ENCODE measurements around the gene TRIM2.

Gene TRIM2

GRCh38 chr4:153293742-153294057, 89.5 kb downstream of the TRIM2 start:
- TF ChIP-seq ZNF274 (IDR thresholded peaks at IDR 0.05; ENCODE audit: low read depth, low read length), result no peak
- TF ChIP-seq SUZ12 (IDR thresholded peaks at IDR 0.05; ENCODE audit: extremely low read depth, insufficient read depth, insufficient read length), result no peak
- TF ChIP-seq YY1 (IDR thresholded peaks at IDR 0.05; ENCODE audit: insufficient read depth, insufficient read length), result no peak
- peaks cover 56% of the 10 kb centered on the region for H3K36me3 ChIP-seq (ENCODE audit: insufficient read depth, insufficient read length, low read length)
- no peak overlapping the region for H3K4me3 ChIP-seq (ENCODE audit: insufficient read length, low read depth)
- no peak for DNase-seq (ENCODE audit: low read depth, low spot score)
- no peak overlapping the region for H3K9ac ChIP-seq (ENCODE audit: insufficient read length, low read depth)
- peaks cover 33% of the 10 kb centered on the region; the same call in 1 of the 2 replicates for H3K9me3 ChIP-seq (ENCODE audit: insufficient read depth, low read length)
- no peaks in the 10 kb centered on the region for H3K4me1 ChIP-seq (ENCODE audit: insufficient read depth, insufficient read length)
- H3K27me3 ChIP-seq (ENCODE audit: insufficient read depth, insufficient read length), result no peaks in the 10 kb centered on the region

DNA sequence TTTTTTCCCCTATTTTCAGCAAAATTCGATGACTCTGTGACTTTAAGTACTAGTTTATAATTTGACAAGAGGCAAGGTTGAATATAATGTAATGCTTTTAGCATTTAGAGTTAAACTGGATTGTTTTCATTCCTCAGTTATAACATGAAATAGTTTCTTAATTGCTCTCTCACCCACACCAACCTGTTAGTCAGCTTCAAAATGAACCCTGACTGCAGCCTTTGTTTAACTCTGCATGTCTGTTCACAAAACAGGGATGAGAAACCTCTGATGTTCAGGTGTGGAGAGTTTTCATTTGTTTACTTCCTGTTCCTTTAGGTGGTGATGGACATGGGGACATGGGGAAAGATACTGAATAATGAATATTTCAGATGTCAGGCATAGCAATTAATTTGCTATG, 90.4 kb downstream of the TRIM2 start:
- DNase-seq (ENCODE audit: low read depth, low spot score), result no peak
- peaks cover 58% of the 10 kb centered on the region for H3K36me3 ChIP-seq (ENCODE audit: insufficient read depth, insufficient read length, low read length)
- TF ChIP-seq YY1 (IDR thresholded peaks at IDR 0.05; ENCODE audit: insufficient read depth, insufficient read length), result no peak
- no peak for TF ChIP-seq SUZ12 (IDR thresholded peaks at IDR 0.05; ENCODE audit: extremely low read depth, insufficient read depth, insufficient read length)
- H3K9ac ChIP-seq (ENCODE audit: insufficient read length, low read depth), result no peak overlapping the region
- H3K4me1 ChIP-seq (ENCODE audit: insufficient read depth, insufficient read length), result no peaks in the 10 kb centered on the region
- H3K9me3 ChIP-seq (ENCODE audit: insufficient read depth, low read length), result peaks cover 41% of the 10 kb centered on the region; the same call in 1 of the 2 replicates
- no peak overlapping the region for H3K4me3 ChIP-seq (ENCODE audit: insufficient read length, low read depth)
- no peaks in the 10 kb centered on the region for H3K27me3 ChIP-seq (ENCODE audit: insufficient read depth, insufficient read length)

GRCh38 chr4:153295131-153295755, 91.0 kb downstream of the TRIM2 start:
- Histone ChIP-seq H3K9me3 (ENCODE audit: insufficient read depth, low read length) (peaks cover 47% of the 10 kb centered on the region; the same call in 1 of the 2 replicates), H3K4me1 (ENCODE audit: insufficient read depth, insufficient read length) (no peaks in the 10 kb centered on the region), H3K9ac (ENCODE audit: insufficient read length, low read depth) (no peak overlapping the region), H3K4me3 (ENCODE audit: insufficient read length, low read depth) (no peak overlapping the region), H3K36me3 (ENCODE audit: insufficient read depth, insufficient read length, low read length) (peaks cover 64% of the 10 kb centered on the region), H3K27me3 (ENCODE audit: insufficient read depth, insufficient read length) (no peaks in the 10 kb centered on the region)
- no peak for TF ChIP-seq YY1 (IDR thresholded peaks at IDR 0.05; ENCODE audit: insufficient read depth, insufficient read length)
- no peak for TF ChIP-seq ZNF274 (IDR thresholded peaks at IDR 0.05; ENCODE audit: low read depth, low read length)
- TF ChIP-seq SUZ12 (IDR thresholded peaks at IDR 0.05; ENCODE audit: extremely low read depth, insufficient read depth, insufficient read length), result no peak
- DNase-seq (ENCODE audit: low read depth, low spot score), result no peak

DNA sequence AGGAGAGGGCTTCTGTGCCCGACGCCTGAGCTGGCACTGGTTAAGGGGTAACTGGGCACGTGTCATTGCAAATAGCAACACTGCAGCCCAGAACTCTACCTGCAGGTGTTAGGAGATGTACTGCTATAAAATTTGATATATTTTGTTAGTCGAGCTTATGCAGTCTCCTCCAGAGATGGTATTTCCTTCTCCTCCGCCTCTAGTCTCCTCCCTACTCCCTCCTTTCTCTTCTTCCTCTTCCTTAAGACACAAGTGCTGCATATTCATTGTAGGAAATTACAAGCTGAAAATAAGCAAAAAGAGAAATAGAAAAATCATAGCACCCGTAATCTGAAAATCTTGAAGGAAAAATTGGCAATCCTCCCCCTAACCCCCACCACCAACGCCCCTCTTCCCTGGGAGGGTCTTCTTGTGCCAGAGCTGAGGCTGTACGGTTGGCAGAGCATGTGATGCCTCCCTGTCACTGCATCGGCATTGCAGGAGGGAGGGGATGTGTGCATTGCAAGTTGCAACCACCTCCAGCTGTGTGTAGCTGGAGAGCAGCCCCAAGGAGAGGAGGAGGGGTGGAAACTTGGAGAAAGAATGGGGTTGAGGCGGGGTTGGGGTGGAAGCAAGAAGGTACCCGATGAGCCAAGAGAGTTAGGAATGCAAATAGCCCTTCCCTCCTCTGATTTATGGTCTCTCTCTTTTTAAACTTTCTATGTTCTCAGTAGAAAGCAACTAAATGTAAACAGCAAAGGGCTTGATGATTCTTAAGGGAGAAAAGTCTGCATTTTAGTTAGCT, 92.0 kb downstream of the TRIM2 start:
- H3K4me1 ChIP-seq (ENCODE audit: insufficient read depth, insufficient read length), result no peaks in the 10 kb centered on the region
- peaks cover 51% of the 10 kb centered on the region; the same call in 1 of the 2 replicates for H3K9me3 ChIP-seq (ENCODE audit: insufficient read depth, low read length)
- H3K9ac ChIP-seq (ENCODE audit: insufficient read length, low read depth), result no peak overlapping the region
- DNase-seq (ENCODE audit: low read depth, low spot score), result no peak
- H3K4me3 ChIP-seq (ENCODE audit: insufficient read length, low read depth), result no peak overlapping the region
- TF ChIP-seq ZNF274 (IDR thresholded peaks at IDR 0.05; ENCODE audit: low read depth, low read length), result no peak
- no peak for TF ChIP-seq YY1 (IDR thresholded peaks at IDR 0.05; ENCODE audit: insufficient read depth, insufficient read length)
- no peak for TF ChIP-seq SUZ12 (IDR thresholded peaks at IDR 0.05; ENCODE audit: extremely low read depth, insufficient read depth, insufficient read length)
- H3K27me3 ChIP-seq (ENCODE audit: insufficient read depth, insufficient read length), result no peaks in the 10 kb centered on the region
- H3K36me3 ChIP-seq (ENCODE audit: insufficient read depth, insufficient read length, low read length), result peaks cover 68% of the 10 kb centered on the region

DNA sequence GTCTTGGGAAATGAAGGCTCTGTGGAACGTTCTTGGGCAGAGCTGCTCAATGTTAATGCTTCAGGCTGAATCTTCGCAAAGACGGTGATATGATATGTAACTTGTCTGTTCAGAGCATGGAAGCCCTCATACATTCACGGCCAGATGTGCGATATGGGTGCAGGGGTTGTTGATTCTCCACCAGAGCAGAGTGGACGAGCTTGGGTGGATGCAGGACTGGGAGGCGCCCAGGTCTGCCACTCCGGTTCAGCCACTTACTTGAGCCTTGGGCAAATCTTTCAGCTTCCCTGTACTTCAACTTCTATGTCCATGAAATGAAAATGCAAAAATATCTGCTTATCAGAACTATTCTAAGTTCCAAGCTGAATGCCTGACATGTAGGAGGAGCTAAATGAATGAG, 92.9 kb downstream of the TRIM2 start:
- Histone ChIP-seq H3K4me3 (ENCODE audit: insufficient read length, low read depth) (no peak overlapping the region), H3K27me3 (ENCODE audit: insufficient read depth, insufficient read length) (no peaks in the 10 kb centered on the region), H3K36me3 (ENCODE audit: insufficient read depth, insufficient read length, low read length) (peaks cover 64% of the 10 kb centered on the region), H3K4me1 (ENCODE audit: insufficient read depth, insufficient read length) (no peaks in the 10 kb centered on the region), H3K9ac (ENCODE audit: insufficient read length, low read depth) (no peak overlapping the region), H3K9me3 (ENCODE audit: insufficient read depth, low read length) (peaks cover 51% of the 10 kb centered on the region; the same call in 1 of the 2 replicates)
- no peak for DNase-seq (ENCODE audit: low read depth, low spot score)
- no peak for TF ChIP-seq ZNF274 (IDR thresholded peaks at IDR 0.05; ENCODE audit: low read depth, low read length)
- no peak for TF ChIP-seq YY1 (IDR thresholded peaks at IDR 0.05; ENCODE audit: insufficient read depth, insufficient read length)
- TF ChIP-seq SUZ12 (IDR thresholded peaks at IDR 0.05; ENCODE audit: extremely low read depth, insufficient read depth, insufficient read length), result no peak

- H3K4me1 ChIP-seq (ENCODE audit: insufficient read depth, insufficient read length), result no peaks in the 10 kb centered on the region
- H3K27me3 ChIP-seq (ENCODE audit: insufficient read depth, insufficient read length), result no peaks in the 10 kb centered on the region
- H3K4me3 ChIP-seq (ENCODE audit: insufficient read length, low read depth), result no peak overlapping the region
- DNase-seq (ENCODE audit: low read depth, low spot score), result no peak
- H3K9ac ChIP-seq (ENCODE audit: insufficient read length, low read depth), result no peak overlapping the region
- peaks cover 9% of the 10 kb centered on the region for H3K36me3 ChIP-seq (ENCODE audit: insufficient read depth, insufficient read length, low read length)
- no peak for TF ChIP-seq SUZ12 (IDR thresholded peaks at IDR 0.05; ENCODE audit: extremely low read depth, insufficient read depth, insufficient read length)
- TF ChIP-seq YY1 (IDR thresholded peaks at IDR 0.05; ENCODE audit: insufficient read depth, insufficient read length), result no peak
- TF ChIP-seq ZNF274 (IDR thresholded peaks at IDR 0.05; ENCODE audit: low read depth, low read length), result no peak
- no peaks in the 10 kb centered on the region for H3K9me3 ChIP-seq (ENCODE audit: insufficient read depth, low read length)
Measured at GRCh38 chr4:153310793-153311192, 106.5 kb downstream of the TRIM2 start.

DNA sequence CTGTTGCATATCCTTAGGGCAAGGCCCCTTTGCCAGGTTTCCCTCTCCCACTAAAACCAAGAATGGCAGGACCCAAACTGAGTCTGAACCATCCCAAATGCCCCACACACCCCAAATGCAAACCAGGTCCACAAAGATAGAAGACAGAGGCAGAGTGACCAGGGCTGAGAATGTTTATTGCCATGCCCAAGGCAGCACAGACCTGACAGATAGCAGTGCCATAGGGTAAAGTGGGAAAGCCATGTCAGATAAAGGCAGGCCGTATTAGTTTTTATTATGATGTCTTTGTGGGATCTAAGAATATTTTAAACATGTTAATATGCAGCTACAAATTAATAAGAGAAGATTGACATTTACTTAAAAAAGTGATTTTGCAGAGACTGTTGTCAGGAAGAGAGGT, 110.7 kb downstream of the TRIM2 start:
- Histone ChIP-seq H3K9me3 (ENCODE audit: insufficient read depth, low read length) (no peaks in the 10 kb centered on the region), H3K9ac (ENCODE audit: insufficient read length, low read depth) (no peak overlapping the region), H3K4me3 (ENCODE audit: insufficient read length, low read depth) (no peak overlapping the region), H3K36me3 (ENCODE audit: insufficient read depth, insufficient read length, low read length) (peaks cover 2% of the 10 kb centered on the region), H3K4me1 (ENCODE audit: insufficient read depth, insufficient read length) (no peaks in the 10 kb centered on the region), H3K27me3 (ENCODE audit: insufficient read depth, insufficient read length) (no peaks in the 10 kb centered on the region)
- no peak for DNase-seq (ENCODE audit: low read depth, low spot score)
- TF ChIP-seq ZNF274 (IDR thresholded peaks at IDR 0.05; ENCODE audit: low read depth, low read length) (no peak), YY1 (IDR thresholded peaks at IDR 0.05; ENCODE audit: insufficient read depth, insufficient read length) (no peak), SUZ12 (IDR thresholded peaks at IDR 0.05; ENCODE audit: extremely low read depth, insufficient read depth, insufficient read length) (no peak)
